ENCODE results near the gene SLC7A5. TPM values are rescaled to one million over a fixed set of nuclear protein-coding genes. Genes with fewer than 3 reads are reported as not detected.
"Not testable (repeated sequence)": the region's sequence is repeated elsewhere in the genome, so short reads cannot be mapped to it uniquely, and the experiment has no call there.

The SLC7A5 gene
- total RNA-seq, 8 experiments from 2014 or later = 15.5 to 129 (median 51.1) TPM

DNA sequence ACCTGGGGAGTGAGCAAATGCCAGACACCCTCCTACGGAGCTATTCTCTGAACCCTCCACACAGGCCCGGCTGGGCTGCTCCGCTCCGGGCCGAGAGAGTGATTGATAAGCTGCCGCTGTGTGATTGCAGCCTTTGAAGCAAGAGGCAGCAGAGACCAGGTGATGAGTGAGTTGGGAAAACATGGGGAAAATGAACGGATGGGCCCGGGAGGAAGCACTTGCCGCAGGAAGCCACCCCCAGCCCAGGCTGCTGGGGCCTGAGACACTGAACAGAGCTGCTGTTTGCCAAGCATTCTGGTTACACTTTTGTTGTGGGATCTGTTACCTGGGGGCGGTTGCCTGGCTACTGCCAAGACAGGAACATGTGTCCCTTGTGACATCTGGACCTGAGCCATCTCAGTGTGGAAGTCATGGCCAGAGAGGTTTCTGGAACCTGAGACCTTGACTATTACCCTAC, 57.1 kb downstream of the SLC7A5 start:
- WGBS, 10 experiments = 10 to 100% (median 60%) methylated on average over 1 to 5 of the region's 10 CpGs; no CpG with 5 or more reads in 4 of the 10 experiments
- in situ Hi-C loops (cut with MboI; ENCODE audit: low pct_unique_long_range_greater_than_20kb in 2 of 9, low sequenced_read_pairs in 9 of 9, unreplicated experiment in 9 of 9) = no loop called here
- peak in 5 of 8 experiments; percentile 46 to 81 (median 71) for ATAC-seq (replicated peaks in 6 of 8)
- no peak overlapping the region for H3K4me3 ChIP-seq
- H3K4me1 ChIP-seq (replicated peaks in 1 of 2) = peaks cover 14 to 15% of the 10 kb centered on the region in 2 donors
- H3K27ac ChIP-seq = peak overlapping the region in 1 of 2 donors; percentile 53

DNA sequence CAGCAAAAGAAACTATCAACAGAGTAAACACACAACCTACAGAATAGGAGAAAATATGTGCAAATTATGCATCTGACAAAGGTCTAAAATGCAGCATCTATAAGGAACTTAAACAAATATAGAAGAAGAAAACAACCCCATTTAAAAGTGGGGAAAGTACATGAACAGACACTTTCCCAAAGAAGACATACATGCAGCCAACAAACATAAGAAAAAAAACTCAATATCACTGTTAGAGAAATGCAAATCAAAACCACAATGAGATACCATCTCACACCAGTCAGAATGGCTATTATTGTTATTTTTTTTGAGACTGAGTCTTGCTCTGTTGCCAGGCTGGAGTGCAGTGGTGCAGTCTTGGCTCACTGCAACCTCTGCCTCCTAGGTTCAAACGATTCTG, 57.9 kb downstream of the SLC7A5 start:
- H3K27ac ChIP-seq; in situ Hi-C loops (cut with MboI; ENCODE audit: low pct_unique_long_range_greater_than_20kb in 2 of 9, low sequenced_read_pairs in 9 of 9, unreplicated experiment in 9 of 9); H3K4me3 ChIP-seq; ATAC-seq (replicated peaks in 6 of 8): not testable (repeated sequence)
- H3K4me1 ChIP-seq (replicated peaks in 1 of 2) = peaks cover 21 to 22% of the 10 kb centered on the region in 2 donors
- 20 to 100% methylated on average over 1 of the region's 1 CpG; no CpG with 5 or more reads in 8 of the 10 experiments for WGBS, 10 experiments

DNA sequence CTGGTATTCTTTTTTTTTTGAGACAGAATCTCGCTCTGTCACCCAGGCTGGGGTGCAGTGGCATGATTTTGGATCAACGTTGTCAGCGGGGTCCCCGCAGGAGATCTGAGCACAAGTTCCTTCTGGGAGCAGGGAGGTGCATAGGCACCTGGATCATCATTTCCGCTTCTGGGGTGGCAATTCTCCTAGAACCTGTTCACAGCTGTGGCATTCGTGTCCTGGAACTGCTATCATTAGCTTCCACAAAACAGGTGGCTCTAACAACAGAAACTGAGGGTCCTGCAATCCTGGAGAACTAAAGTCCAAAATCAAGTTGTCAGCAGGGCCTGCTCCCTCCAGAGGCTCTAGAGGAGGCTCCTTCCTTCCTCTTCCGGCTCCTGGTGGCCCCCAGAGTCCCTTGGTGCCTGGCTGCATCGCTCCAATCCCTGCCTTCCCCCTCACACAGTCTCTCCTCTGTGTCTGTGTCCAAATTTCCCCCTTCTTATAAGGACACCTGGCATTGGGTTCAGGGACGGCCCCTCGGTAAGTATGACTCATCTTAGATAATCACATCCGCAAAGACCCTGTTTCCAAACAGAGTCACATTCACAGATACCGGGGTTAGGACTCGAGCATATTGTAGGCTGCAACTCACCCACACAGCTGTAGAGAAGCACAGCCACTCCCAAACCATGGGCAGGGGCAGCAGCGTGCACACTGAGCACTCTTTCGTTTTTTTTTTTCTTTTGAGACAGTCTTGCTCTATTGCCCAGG, 60.0 kb downstream of the SLC7A5 start:
- 0 to 93% (median 79%) methylated on average over 1 to 11 of the region's 15 CpGs; no CpG with 5 or more reads in 2 of the 10 experiments for whole genome bisulfite sequencing, 10 experiments
- Histone ChIP-seq H3K27ac (no peak overlapping the region), H3K4me3 (no peak overlapping the region), H3K4me1 (replicated peaks in 1 of 2) (peaks cover 33 to 34% of the 10 kb centered on the region in 2 donors)
- in situ Hi-C loops (cut with MboI; ENCODE audit: low pct_unique_long_range_greater_than_20kb in 2 of 9, low sequenced_read_pairs in 9 of 9, unreplicated experiment in 9 of 9) = no loop called here
- no peak for ATAC-seq (replicated peaks in 6 of 8)

DNA sequence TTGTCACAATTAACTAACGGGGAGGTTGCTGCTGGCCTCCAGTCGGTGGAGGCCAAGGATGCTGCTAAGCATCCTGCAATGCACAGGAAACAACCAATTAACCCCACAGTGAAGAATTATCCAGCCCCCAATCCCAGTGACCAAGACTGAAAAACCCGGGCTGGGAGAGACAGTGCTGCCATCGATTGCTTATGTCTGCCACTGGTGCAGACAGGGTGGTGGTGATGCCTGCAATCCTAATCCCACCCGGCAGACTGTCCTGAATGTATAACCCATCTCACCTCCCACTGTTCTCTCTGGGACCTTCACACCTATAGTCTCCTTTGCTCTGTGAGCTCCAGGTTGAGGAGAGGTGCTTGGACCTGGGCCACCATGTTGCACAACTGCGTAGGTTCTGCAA, 61.2 kb downstream of the SLC7A5 start:
- in situ Hi-C loops (cut with MboI; ENCODE audit: low pct_unique_long_range_greater_than_20kb in 2 of 9, low sequenced_read_pairs in 9 of 9, unreplicated experiment in 9 of 9) = no loop called here
- no peak for ATAC-seq (replicated peaks in 6 of 8)
- 72 to 100% (median 90%) methylated on average over 2 to 5 of the region's 6 CpGs; no CpG with 5 or more reads in 4 of the 10 experiments for WGBS, 10 experiments
- Histone ChIP-seq H3K27ac (peak overlapping the region in 1 of 2 donors; percentile 98), H3K4me3 (no peak overlapping the region), H3K4me1 (replicated peaks in 1 of 2) (peaks cover 33 to 34% of the 10 kb centered on the region in 2 donors)

DNA sequence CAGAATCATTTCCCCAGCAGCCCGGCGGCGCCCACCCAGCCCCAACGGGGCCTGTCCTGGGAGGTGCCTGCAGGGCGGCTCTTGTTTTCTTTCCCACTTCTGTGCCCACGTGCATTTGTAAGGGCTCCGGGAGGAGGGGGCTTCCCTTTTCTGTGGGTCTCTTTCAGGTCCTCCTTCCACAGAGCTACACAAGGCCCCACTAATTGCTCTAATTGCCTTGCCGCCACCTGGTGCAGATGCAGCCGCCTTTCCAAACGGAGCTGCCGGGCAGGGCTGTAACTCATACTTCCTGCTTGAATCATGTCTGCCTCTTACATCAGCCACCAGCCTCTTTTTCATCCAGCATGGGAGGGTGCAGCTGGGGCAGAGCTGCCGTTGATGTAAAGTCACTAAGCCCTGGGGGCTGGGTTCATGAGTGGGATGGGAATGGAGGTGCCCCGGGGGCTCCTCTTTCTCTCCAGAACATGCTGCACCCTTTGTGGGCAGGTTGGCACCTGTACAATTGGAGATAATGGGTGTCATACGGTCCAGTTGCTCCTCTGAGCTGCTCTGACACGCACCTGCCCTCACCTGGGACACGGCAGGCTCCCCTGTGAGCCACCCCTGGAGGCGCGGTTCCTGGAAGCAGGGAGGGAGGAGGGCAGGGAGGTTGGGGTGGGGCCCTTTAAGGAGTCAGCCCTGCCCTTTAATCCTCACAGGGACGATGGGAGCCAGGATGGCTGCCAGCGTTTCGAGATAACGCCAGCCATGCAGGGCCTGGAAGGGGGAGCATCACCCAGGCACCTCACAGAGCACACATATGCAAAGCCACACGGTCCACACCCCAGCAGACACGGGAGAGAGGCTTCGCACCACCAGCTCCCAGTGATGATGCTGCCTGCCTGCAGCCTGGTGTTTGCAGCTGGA, 62.4 kb downstream of the SLC7A5 start:
- Histone ChIP-seq H3K4me1 (replicated peaks in 1 of 2) (peaks cover 26 to 30% of the 10 kb centered on the region in 2 donors), H3K27ac (peak overlapping the region; percentile 98), H3K4me3 (peak overlapping the region in 1 of 5 donors; percentile 5)
- peak; percentile 90 to 95 (median 92) for ATAC-seq (replicated peaks in 6 of 8)
- in situ Hi-C loops (cut with MboI; ENCODE audit: low pct_unique_long_range_greater_than_20kb in 2 of 9, low sequenced_read_pairs in 9 of 9, unreplicated experiment in 9 of 9) = no loop called here
- 0 to 60% (median 14%) methylated on average over 1 to 10 of the region's 25 CpGs; no CpG with 5 or more reads in 2 of the 10 experiments for WGBS, 10 experiments

DNA sequence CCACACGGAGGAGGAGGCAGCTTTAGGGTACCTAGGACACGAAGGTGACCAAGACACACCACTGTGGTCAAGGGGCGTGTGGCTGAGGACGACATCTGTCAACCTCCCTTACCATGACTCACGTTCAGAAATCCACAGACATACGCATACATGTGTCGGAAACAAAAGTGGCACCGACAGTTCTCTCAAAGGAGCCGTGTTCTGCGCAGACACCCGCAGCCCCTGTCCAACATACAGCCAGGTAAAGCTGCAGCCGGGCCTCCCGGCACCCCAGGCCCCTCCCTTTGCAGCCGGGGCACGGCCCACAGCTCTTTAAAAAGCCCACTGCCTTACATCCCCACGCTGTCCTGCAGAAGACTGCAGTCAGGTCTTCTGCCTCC, 63.1 kb downstream of the SLC7A5 start:
- peaks cover 24 to 25% of the 10 kb centered on the region in 2 donors for H3K4me1 ChIP-seq (replicated peaks in 1 of 2)
- peak overlapping the region in 1 of 5 donors; percentile 5 for H3K4me3 ChIP-seq
- H3K27ac ChIP-seq = peak overlapping the region; percentile 98
- peak; percentile 6 to 36 (median 20) for ATAC-seq (replicated peaks in 6 of 8)
- 3 to 19% methylated on average over 4 to 8 of the region's 16 CpGs; no CpG with 5 or more reads in 8 of the 10 experiments for WGBS, 10 experiments
- in situ Hi-C loops (cut with MboI; ENCODE audit: low pct_unique_long_range_greater_than_20kb in 2 of 9, low sequenced_read_pairs in 9 of 9, unreplicated experiment in 9 of 9) = no loop called here

DNA sequence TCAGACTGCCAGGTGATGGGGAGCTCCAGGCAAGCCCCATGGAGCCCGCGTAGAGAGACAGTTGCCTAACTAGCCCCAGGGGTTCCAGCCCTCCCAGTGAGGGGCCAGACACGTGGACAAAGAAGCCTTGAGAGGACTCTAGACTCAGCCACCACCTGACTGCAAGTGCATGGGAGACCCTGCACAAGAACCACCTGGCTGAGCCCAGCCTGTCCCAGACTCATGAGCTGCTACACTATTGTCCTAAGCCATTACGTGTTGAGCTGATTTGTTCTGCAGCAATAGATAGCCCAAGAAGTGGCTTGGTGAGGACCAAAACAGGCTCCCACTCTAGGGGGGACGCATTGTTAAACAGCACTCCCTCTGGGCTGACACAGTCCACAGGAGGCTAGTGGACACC, 65.9 kb downstream of the SLC7A5 start:
- peaks cover 24 to 25% of the 10 kb centered on the region in 2 donors for H3K4me1 ChIP-seq (replicated peaks in 1 of 2)
- no peak overlapping the region for H3K27ac ChIP-seq
- H3K4me3 ChIP-seq = no peak overlapping the region
- in situ Hi-C loops (cut with MboI; ENCODE audit: low pct_unique_long_range_greater_than_20kb in 2 of 9, low sequenced_read_pairs in 9 of 9, unreplicated experiment in 9 of 9) = no loop called here
- ATAC-seq (replicated peaks in 6 of 8) = no peak
- WGBS, 10 experiments = 71 to 83% methylated on average over 1 to 3 of the region's 5 CpGs; no CpG with 5 or more reads in 8 of the 10 experiments

DNA sequence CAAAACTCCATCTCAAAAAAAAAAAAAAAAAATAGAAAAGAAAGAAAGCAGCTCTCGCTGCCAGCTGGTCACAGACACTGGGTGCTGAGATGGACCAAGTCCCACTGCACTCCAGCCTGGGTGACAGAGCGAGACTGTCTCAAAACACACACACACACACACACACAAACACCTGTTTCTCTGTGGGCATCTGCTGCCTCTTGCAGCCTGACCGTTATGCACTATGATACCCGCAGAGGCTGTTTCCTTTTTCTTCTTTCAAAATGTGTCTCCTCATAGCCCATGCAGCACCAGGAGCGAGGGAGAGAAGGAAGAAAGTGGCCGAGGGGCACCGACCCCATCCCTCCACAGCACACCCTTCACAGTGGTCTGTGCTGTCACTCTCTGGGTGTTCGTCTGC, 66.6 kb downstream of the SLC7A5 start:
- WGBS, 10 experiments = 33 to 100% (median 82%) methylated on average over 1 to 3 of the region's 8 CpGs; no CpG with 5 or more reads in 4 of the 10 experiments
- in situ Hi-C loops (cut with MboI; ENCODE audit: low pct_unique_long_range_greater_than_20kb in 2 of 9, low sequenced_read_pairs in 9 of 9, unreplicated experiment in 9 of 9) = no loop called here
- peaks cover 24% of the 10 kb centered on the region in 2 donors for H3K4me1 ChIP-seq (replicated peaks in 1 of 2)
- no peak overlapping the region for H3K27ac ChIP-seq
- H3K4me3 ChIP-seq = no peak overlapping the region
- no peak for ATAC-seq (replicated peaks in 6 of 8)

DNA sequence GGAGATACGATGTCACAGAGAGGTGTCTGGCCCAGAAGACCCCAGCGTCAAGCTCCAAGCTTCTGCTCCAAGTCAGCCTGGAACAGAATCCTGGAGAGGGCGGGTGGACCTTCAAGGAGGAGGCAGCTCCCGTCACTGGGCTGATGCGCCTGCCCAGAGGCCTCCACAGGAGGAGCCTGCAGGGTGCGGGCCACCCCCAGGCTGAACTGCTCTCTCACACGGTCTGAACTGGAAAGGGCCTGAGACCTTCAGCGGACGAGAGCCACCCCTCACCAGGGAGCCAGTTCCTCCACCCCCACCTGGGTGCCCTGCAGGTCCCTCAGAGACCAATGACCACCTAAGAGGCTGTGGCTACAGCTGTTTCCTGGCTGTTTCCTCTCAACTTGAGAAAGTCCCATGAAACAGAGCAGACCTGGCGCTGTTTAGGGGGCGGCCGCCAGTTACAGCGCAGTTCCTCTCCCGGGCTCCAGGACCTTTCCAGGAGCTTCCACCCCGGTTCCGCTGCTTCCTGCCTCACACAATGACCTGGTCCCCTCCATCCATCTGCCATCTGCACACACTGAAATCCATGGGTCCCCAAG, 67.5 kb downstream of the SLC7A5 start:
- 80 to 100% (median 89%) methylated on average over 2 to 7 of the region's 16 CpGs; no CpG with 5 or more reads in 5 of the 10 experiments for WGBS, 10 experiments
- Histone ChIP-seq H3K4me3 (no peak overlapping the region), H3K4me1 (replicated peaks in 1 of 2) (peaks cover 15% of the 10 kb centered on the region in 2 donors), H3K27ac (no peak overlapping the region)
- ATAC-seq (replicated peaks in 6 of 8) = peak in 3 of 8 experiments; percentile 26 to 55 (median 38)
- in situ Hi-C loops (cut with MboI; ENCODE audit: low pct_unique_long_range_greater_than_20kb in 2 of 9, low sequenced_read_pairs in 9 of 9, unreplicated experiment in 9 of 9) = no loop called here

DNA sequence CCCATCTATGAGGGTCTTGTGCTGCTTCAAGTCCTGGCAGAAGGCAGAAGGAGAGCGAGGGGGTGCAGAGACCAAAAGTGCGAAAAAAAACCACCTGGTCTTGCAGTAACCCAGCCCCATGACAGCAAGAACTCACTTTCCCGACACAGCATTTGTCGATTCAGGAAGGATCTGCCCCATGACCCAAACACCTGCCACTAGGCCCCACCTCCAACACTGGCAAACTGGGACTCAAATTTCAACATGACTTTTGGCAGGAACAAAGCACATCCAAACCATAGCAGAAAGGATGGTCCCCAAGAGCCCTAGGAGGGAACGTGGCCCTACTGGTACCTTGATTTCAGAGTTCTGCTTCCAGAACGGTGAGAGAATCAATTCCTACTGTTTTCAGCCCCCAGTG, 68.8 kb downstream of the SLC7A5 start:
- Histone ChIP-seq H3K27ac (no peak overlapping the region), H3K4me1 (replicated peaks in 1 of 2) (peaks cover 2 to 3% of the 10 kb centered on the region in 2 donors), H3K4me3 (no peak overlapping the region)
- WGBS, 10 experiments = 40 to 100% (median 75%) methylated on average over 1 to 6 of the region's 6 CpGs; no CpG with 5 or more reads in 2 of the 10 experiments
- in situ Hi-C loops (cut with MboI; ENCODE audit: low pct_unique_long_range_greater_than_20kb in 2 of 9, low sequenced_read_pairs in 9 of 9, unreplicated experiment in 9 of 9) = no loop called here
- ATAC-seq (replicated peaks in 6 of 8) = no peak

DNA sequence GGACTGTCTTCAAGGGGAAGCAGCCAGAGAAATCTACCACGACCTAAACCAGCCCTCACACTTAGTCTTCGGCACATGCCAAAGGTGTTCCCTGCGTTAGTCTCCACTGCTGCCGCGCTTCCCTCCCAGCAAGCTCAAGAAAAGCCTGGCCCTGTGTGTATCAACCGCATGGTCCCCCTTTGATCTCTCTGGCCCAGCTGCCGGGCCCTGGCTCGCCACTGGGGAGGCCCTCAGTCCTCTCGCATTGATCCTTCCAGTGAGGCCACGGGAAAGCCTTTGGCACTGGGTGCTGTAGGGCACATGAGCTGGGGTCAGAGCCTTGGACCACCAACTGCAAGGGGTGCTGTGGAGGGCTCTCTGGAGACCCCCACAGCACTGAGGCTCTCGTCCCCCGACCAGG, 74.0 kb downstream of the SLC7A5 start:
- 41 to 87% (median 67%) methylated on average over 1 to 9 of the region's 12 CpGs; no CpG with 5 or more reads in 5 of the 10 experiments for WGBS, 10 experiments
- Histone ChIP-seq H3K4me1 (replicated peaks in 1 of 2) (no peaks in the 10 kb centered on the region), H3K4me3 (no peak overlapping the region), H3K27ac (no peak overlapping the region)
- in situ Hi-C loops (cut with MboI; ENCODE audit: low pct_unique_long_range_greater_than_20kb in 2 of 9, low sequenced_read_pairs in 9 of 9, unreplicated experiment in 9 of 9) = loop anchor here in 2 of 9 experiments (25.0 kb wide), 1 partner anchor 92 kb away; no protein-coding TSS in a partner anchor
- ATAC-seq (replicated peaks in 6 of 8) = no peak

DNA sequence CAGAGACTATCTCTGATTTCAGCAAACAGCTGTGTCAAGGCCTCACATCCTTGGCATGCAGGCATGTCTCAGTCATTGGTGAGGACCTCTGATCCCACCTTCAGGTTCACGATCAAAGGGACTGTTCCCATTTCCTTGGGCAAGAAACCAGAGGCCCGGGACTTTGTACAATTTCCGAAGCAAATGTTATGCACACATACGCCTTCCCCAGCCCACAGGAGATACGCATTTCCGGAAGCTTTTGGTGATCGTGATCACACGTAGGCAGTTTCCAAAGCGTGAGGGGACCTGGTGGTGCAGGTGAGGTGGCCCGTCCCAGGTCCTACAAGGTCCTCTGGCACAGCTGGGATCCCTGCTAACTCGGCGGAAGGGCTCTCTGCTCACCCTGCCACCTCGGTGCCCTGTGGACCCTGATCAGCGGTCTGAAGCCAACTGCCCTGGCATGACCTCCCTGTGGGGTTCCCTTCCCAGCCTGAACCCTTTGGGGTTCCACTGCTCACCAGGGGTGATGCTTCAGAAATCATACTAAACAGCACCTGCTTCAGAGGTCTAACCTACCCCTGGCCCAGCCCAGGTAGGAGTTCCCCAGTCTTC, 74.7 kb downstream of the SLC7A5 start:
- in situ Hi-C loops (cut with MboI; ENCODE audit: low pct_unique_long_range_greater_than_20kb in 2 of 9, low sequenced_read_pairs in 9 of 9, unreplicated experiment in 9 of 9) = loop anchor here in 2 of 9 experiments (25.0 kb wide), 1 partner anchor 93 kb away; no protein-coding TSS in a partner anchor
- no peak overlapping the region for H3K27ac ChIP-seq
- H3K4me3 ChIP-seq = no peak overlapping the region
- ATAC-seq (replicated peaks in 6 of 8) = no peak
- H3K4me1 ChIP-seq (replicated peaks in 1 of 2) = no peaks in the 10 kb centered on the region
- 46 to 100% (median 92%) methylated on average over 1 to 7 of the region's 14 CpGs; no CpG with 5 or more reads in 5 of the 10 experiments for WGBS, 10 experiments

All from motor neuron (in vitro differentiated cells).